ENCODE results near the gene RHOJ.

- TF ChIP-seq, protein P1, sequence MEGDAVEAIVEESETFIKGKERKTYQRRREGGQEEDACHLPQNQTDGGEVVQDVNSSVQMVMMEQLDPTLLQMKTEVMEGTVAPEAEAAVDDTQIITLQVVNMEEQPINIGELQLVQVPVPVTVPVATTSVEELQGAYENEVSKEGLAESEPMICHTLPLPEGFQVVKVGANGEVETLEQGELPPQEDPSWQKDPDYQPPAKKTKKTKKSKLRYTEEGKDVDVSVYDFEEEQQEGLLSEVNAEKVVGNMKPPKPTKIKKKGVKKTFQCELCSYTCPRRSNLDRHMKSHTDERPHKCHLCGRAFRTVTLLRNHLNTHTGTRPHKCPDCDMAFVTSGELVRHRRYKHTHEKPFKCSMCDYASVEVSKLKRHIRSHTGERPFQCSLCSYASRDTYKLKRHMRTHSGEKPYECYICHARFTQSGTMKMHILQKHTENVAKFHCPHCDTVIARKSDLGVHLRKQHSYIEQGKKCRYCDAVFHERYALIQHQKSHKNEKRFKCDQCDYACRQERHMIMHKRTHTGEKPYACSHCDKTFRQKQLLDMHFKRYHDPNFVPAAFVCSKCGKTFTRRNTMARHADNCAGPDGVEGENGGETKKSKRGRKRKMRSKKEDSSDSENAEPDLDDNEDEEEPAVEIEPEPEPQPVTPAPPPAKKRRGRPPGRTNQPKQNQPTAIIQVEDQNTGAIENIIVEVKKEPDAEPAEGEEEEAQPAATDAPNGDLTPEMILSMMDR (IDR thresholded peaks at IDR 0.05): no peak
- TF ChIP-seq POLR2A (IDR thresholded peaks at IDR 0.05): no peak
Observed at GRCh38 chr14:63296060-63296563, 91.9 kb downstream of the RHOJ start.
